Astrocyte (in vitro differentiated cells and primary cell): ENCODE results near the gene PREX1. TPM values are rescaled to one million over a fixed set of nuclear protein-coding genes. Genes with fewer than 3 reads are reported as not detected.
A peak's percentile ranks its signal among the peaks of the same experiment; 100 is the strongest.

Source experiments
- DNase-seq: peaks from one replicate; pipeline ENCODE4 v3.0.0-alpha.2; 2010; ENCODE audit warnings: low read depth
- FAIRE-seq: peaks from 2 replicates; lab custom pipeline; 2011; peaks lifted over from hg19 to GRCh38; lab: Jason Lieb, UNC
- H2AFZ ChIP-seq: 2 replicates; pipeline ENCODE4 v1.6.0; 2012; ENCODE audit warnings: low read depth, low read length, inconsistent platforms
- H3K27ac ChIP-seq: 2 replicates; pipeline ENCODE4 v1.5.1; 2011; ENCODE audit warnings: low read depth, low read length, inconsistent platforms
- H3K27me3 ChIP-seq: 2 replicates; pipeline ENCODE4 v1.6.0; 2011; ENCODE audit warnings: low read length, inconsistent platforms; ENCODE audit not compliant: insufficient read depth
- H3K36me3 ChIP-seq: 2 replicates; pipeline ENCODE4 v1.5.1; 2011; ENCODE audit warnings: low read length, inconsistent platforms; ENCODE audit not compliant: insufficient read depth
- H3K4me1 ChIP-seq: 2 replicates; pipeline ENCODE4 v1.5.1; 2011; ENCODE audit warnings: low read length, inconsistent platforms; ENCODE audit not compliant: insufficient read depth
- H3K4me2 ChIP-seq: 2 replicates; pipeline ENCODE4 v1.6.0; 2012; ENCODE audit warnings: low read length, inconsistent platforms
- H3K4me3 ChIP-seq: 2 replicates; pipeline ENCODE4 v1.5.1; 2011; ENCODE audit warnings: low read depth, mild to moderate bottlenecking, low read length, inconsistent platforms; ENCODE audit not compliant: insufficient read depth
- H3K79me2 ChIP-seq: 2 replicates; pipeline ENCODE4 v1.6.0; 2012; ENCODE audit warnings: mild to moderate bottlenecking, low read length, inconsistent platforms; ENCODE audit not compliant: insufficient read depth
- H3K9ac ChIP-seq: 2 replicates; pipeline ENCODE4 v1.6.0; 2012; ENCODE audit warnings: mild to moderate bottlenecking, low read length, inconsistent platforms
- H3K9me3 ChIP-seq: 2 replicates; pipeline ENCODE4 v1.5.1; 2012; ENCODE audit warnings: low read depth, mild to moderate bottlenecking, low read length, inconsistent platforms; ENCODE audit not compliant: insufficient read depth
- H4K20me1 ChIP-seq: 2 replicates; pipeline ENCODE4 v1.6.0; 2012; ENCODE audit warnings: low read length, inconsistent platforms; ENCODE audit not compliant: insufficient read depth
- H3K27ac Mint-ChIP-seq: one replicate; pipeline ENCODE4 v1.8.0; 2021; ENCODE audit warnings: mild to moderate bottlenecking, mixed read lengths; ENCODE audit not compliant: unreplicated experiment
- H3K27me3 Mint-ChIP-seq: one replicate; pipeline ENCODE4 v1.8.0; 2021; ENCODE audit warnings: low read depth, mixed read lengths; ENCODE audit not compliant: unreplicated experiment
- H3K36me3 Mint-ChIP-seq: one replicate; pipeline ENCODE4 v1.8.0; 2021; ENCODE audit warnings: low read depth, mixed read lengths; ENCODE audit not compliant: unreplicated experiment
- H3K4me1 Mint-ChIP-seq: one replicate; pipeline ENCODE4 v1.8.0; 2021; ENCODE audit warnings: low read depth, mixed read lengths; ENCODE audit not compliant: unreplicated experiment
- H3K4me3 Mint-ChIP-seq: one replicate; pipeline ENCODE4 v1.8.0; 2021; ENCODE audit warnings: mild to moderate bottlenecking, moderate library complexity, mixed read lengths; ENCODE audit not compliant: unreplicated experiment
- H3K9me3 Mint-ChIP-seq: one replicate; pipeline ENCODE4 v1.8.0; 2021; ENCODE audit warnings: mild to moderate bottlenecking, mixed read lengths; ENCODE audit not compliant: unreplicated experiment
- CTCF ChIP-seq: IDR thresholded peaks from 2 replicates; pipeline ENCODE4 v1.5.1; 2011; ENCODE audit warnings: low read depth, mild to moderate bottlenecking, inconsistent platforms, low read length, moderate library complexity; ENCODE audit not compliant: insufficient read depth
- EZH2 ChIP-seq: IDR thresholded peaks from 2 replicates; pipeline ENCODE4 v1.6.1; 2012; ENCODE audit warnings: mild to moderate bottlenecking, low read length, inconsistent platforms; ENCODE audit not compliant: insufficient read depth
- total RNA-seq: library from RNA; stranded (reverse); gene quantifications from 2 replicates; pipeline ENCODE4 v1.2.1, GENCODE V29; 2021

PREX1 gene
- total RNA-seq, 1 donor from 2014 or later = 3.5 TPM

- Histone ChIP-seq H3K27ac (no peak overlapping the region), H3K27me3 (no peaks in the 10 kb centered on the region), H3K4me1 (no peaks in the 10 kb centered on the region), H3K4me3 (no peak overlapping the region), H3K4me2 (no peak overlapping the region), H2AFZ (no peak overlapping the region), H3K9me3 (no peaks in the 10 kb centered on the region), H4K20me1 (peaks cover 5% of the 10 kb centered on the region), H3K36me3 (no peaks in the 10 kb centered on the region), H3K79me2 (no peaks in the 10 kb centered on the region), H3K9ac (no peak overlapping the region)
- TF ChIP-seq CTCF = no peak
- no peak for TF ChIP-seq EZH2
- DNase-seq (no peak), FAIRE-seq (no peak)
- H3K4me1 Mint-ChIP-seq = peaks cover 8% of the 10 kb centered on the region
- peaks cover 4% of the 10 kb centered on the region for H3K9me3 Mint-ChIP-seq
- peaks cover 7% of the 10 kb centered on the region for H3K27me3 Mint-ChIP-seq
- no peaks in the 10 kb centered on the region for H3K36me3 Mint-ChIP-seq
- no peak overlapping the region for H3K27ac Mint-ChIP-seq
- no peak overlapping the region for H3K4me3 Mint-ChIP-seq
These were observed 89.1 kb downstream of the PREX1 start for GRCh38 chr20:48738399-48739304.

- no peak for FAIRE-seq
- Histone ChIP-seq H3K4me3 (no peak overlapping the region), H3K27me3 (no peaks in the 10 kb centered on the region), H4K20me1 (peaks cover 6% of the 10 kb centered on the region), H3K79me2 (no peaks in the 10 kb centered on the region), H3K4me2 (no peak overlapping the region), H3K9me3 (no peaks in the 10 kb centered on the region), H3K27ac (no peak overlapping the region), H2AFZ (no peak overlapping the region), H3K4me1 (peaks cover 5% of the 10 kb centered on the region), H3K36me3 (no peaks in the 10 kb centered on the region), H3K9ac (no peak overlapping the region)
- H3K9me3 Mint-ChIP-seq = peaks cover 7% of the 10 kb centered on the region
- peaks cover 3% of the 10 kb centered on the region for H3K36me3 Mint-ChIP-seq
- H3K4me3 Mint-ChIP-seq = no peak overlapping the region
- TF ChIP-seq CTCF = no peak
- no peak for TF ChIP-seq EZH2
- H3K27ac Mint-ChIP-seq = no peak overlapping the region
- DNase-seq = no peak
- peaks cover 12% of the 10 kb centered on the region for H3K4me1 Mint-ChIP-seq
- peaks cover 4% of the 10 kb centered on the region for H3K27me3 Mint-ChIP-seq
These were observed 89.8 kb downstream of the PREX1 start for GRCh38 chr20:48738094-48738398.

GRCh38 chr20:48737434-48738093, 90.2 kb downstream of the PREX1 start:
- Histone ChIP-seq H3K36me3 (no peaks in the 10 kb centered on the region), H3K4me1 (peaks cover 7% of the 10 kb centered on the region), H3K27ac (no peak overlapping the region), H3K4me2 (no peak overlapping the region), H3K79me2 (no peaks in the 10 kb centered on the region), H3K4me3 (no peak overlapping the region), H3K27me3 (no peaks in the 10 kb centered on the region), H3K9ac (no peak overlapping the region), H3K9me3 (no peaks in the 10 kb centered on the region), H2AFZ (no peak overlapping the region), H4K20me1 (peaks cover 9% of the 10 kb centered on the region)
- Mint-ChIP-seq H3K27ac (peak overlapping the region; percentile 30), H3K36me3 (peaks cover 3% of the 10 kb centered on the region), H3K4me1 (peaks cover 12% of the 10 kb centered on the region), H3K4me3 (no peak overlapping the region), H3K9me3 (peaks cover 8% of the 10 kb centered on the region), H3K27me3 (peaks cover 4% of the 10 kb centered on the region)
- TF ChIP-seq CTCF (no peak), EZH2 (no peak)
- no peak for DNase-seq
- FAIRE-seq = no peak
